HG02759 (cell line): ENCODE results near the gene KTN1.

Experiments
- ATAC-seq: cut with Tn5 transposase; IDR thresholded peaks from one replicate; pipeline ENCODE4 v1.9.1; 2021; ENCODE audit warnings: mild to moderate bottlenecking, moderate library complexity; ENCODE audit not compliant: unreplicated experiment

KTN1 gene

GRCh38 chr14:55579724-55580469 lies at the start of gene KTN1:
KTN1 (plus strand) TSS chr14:55580207; CDS start chr14:55612049, 31,842 bp downstream.
- ATAC-seq, result peak; percentile 87

GRCh38 chr14:55530464-55530863 lies 49.5 kb upstream of the KTN1 start:
- no peak for ATAC-seq

- no peak for ATAC-seq
Measured at GRCh38 chr14:55532645-55533344, 47.2 kb upstream of the KTN1 start.

- ATAC-seq, result no peak
Measured at GRCh38 chr14:55533960-55534359, 46.0 kb upstream of the KTN1 start.

- no peak for ATAC-seq
Measured at GRCh38 chr14:55535516-55536203, 44.3 kb upstream of the KTN1 start.

- no peak for ATAC-seq
Measured at GRCh38 chr14:55536204-55536708, 43.8 kb upstream of the KTN1 start.

GRCh38 chr14:55537782-55538181 lies 42.2 kb upstream of the KTN1 start:
- no peak for ATAC-seq

GRCh38 chr14:55539975-55540374 lies 40.0 kb upstream of the KTN1 start:
- no peak for ATAC-seq

- ATAC-seq, result no peak
Measured at GRCh38 chr14:55540847-55541773, 38.9 kb upstream of the KTN1 start.

- ATAC-seq, result peak; percentile 4
Measured at GRCh38 chr14:55545779-55546178, 34.2 kb upstream of the KTN1 start.

GRCh38 chr14:55546212-55546874 lies 33.7 kb upstream of the KTN1 start:
- peak; percentile 69 for ATAC-seq

GRCh38 chr14:55547650-55548315 lies 32.2 kb upstream of the KTN1 start:
- peak; percentile 54 for ATAC-seq

- ATAC-seq, result no peak
Measured at GRCh38 chr14:55553791-55554190, 26.2 kb upstream of the KTN1 start.

GRCh38 chr14:55556929-55557623 lies 22.9 kb upstream of the KTN1 start:
- ATAC-seq, result no peak

GRCh38 chr14:55562135-55562534 lies 17.9 kb upstream of the KTN1 start:
- no peak for ATAC-seq

- ATAC-seq, result no peak
Measured at GRCh38 chr14:55568618-55569017, 11.4 kb upstream of the KTN1 start.

- peak; percentile 56 for ATAC-seq
Measured at GRCh38 chr14:55571125-55571889, 8.7 kb upstream of the KTN1 start.

GRCh38 chr14:55572578-55572977 lies 7.4 kb upstream of the KTN1 start:
- no peak for ATAC-seq
